Mesodermal cell (in vitro differentiated cells): Measurements from ENCODE around the gene PAPOLA.

Source experiments
- H3K27ac ChIP-seq: 2 replicates; pipeline ENCODE4 v1.7.0; 2013; ENCODE audit warnings: mild to moderate bottlenecking, low read depth, low read length, moderate library complexity; ENCODE audit not compliant: severe bottlenecking
- H3K36me3 ChIP-seq: 2 replicates; pipeline ENCODE4 v1.7.1; 2013; ENCODE audit warnings: mild to moderate bottlenecking, low read length, moderate library complexity; ENCODE audit not compliant: control insufficient read depth, insufficient read depth
- H3K4me1 ChIP-seq: one replicate; pipeline ENCODE4 v1.7.1; 2013; ENCODE audit warnings: mild to moderate bottlenecking, low read length; ENCODE audit not compliant: insufficient read depth, control insufficient read depth, poor library complexity, severe bottlenecking
- H3K4me3 ChIP-seq: 2 replicates; pipeline ENCODE4 v1.7.0; 2013; ENCODE audit warnings: low read length, control low read depth, mild to moderate bottlenecking; ENCODE audit not compliant: insufficient read depth, poor library complexity, severe bottlenecking; ENCODE audit errors: extremely low read depth
- H3K9me3 ChIP-seq: 2 replicates; pipeline ENCODE4 v1.7.1; 2013; ENCODE audit warnings: mild to moderate bottlenecking, low read length, moderate library complexity; ENCODE audit not compliant: control insufficient read depth
- WGBS, 2 experiments: methylation state at CpG; one replicate each; pipeline ENCODE4 v1.1.5; 2013; ENCODE audit warnings: missing lambda C conversion rate in 2 of 2; ENCODE audit not compliant: insufficient coverage in 2 of 2; 5-methylcytosine and 5-hydroxymethylcytosine counted together

PAPOLA gene

DNA sequence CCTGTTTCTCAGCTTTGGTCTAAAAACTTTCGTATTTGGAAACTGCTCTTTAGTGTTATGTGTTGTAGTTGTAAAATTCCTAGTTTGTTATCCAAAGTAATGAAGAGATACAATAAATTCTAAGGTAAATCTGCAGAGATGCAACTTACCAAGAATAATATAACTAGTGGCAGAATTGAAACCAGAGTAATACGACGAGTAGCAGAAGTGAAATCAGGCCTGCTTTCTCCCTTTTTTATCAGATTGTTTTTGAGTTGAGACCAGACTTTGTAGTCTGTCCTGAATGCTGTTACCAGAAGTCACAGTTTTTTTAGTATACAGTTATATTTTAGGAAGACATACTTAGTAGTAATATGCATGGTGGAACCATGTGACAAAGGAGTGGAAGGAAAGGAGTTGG, 12.5 kb downstream of the PAPOLA start:
- H3K4me3 ChIP-seq = no peak overlapping the region
- H3K27ac ChIP-seq = no peak overlapping the region
- H3K4me1 ChIP-seq = peaks cover 9% of the 10 kb centered on the region
- no peaks in the 10 kb centered on the region for H3K9me3 ChIP-seq
- no peaks in the 10 kb centered on the region for H3K36me3 ChIP-seq
- WGBS, 2 experiments = 100% methylated on average over 2 of the region's 3 CpGs

DNA sequence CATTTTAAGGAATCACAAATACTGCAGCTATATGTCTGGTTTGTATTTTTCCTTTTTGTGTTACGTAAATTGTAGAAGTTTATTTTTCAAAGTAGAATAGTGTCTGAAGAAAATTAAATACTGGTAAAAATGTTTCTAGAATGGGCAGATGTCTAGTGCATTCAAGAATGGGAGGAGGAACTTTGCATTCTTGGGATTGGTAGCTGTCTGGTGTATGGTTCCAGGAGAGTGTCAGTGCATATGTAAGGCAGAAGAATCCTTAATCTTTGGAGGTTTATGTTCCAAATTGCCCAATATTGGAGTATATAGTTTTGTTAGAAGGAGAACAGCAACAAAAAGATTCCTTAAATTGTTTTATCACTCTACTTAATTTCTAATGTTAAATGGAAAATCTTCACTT, 13.5 kb downstream of the PAPOLA start:
- Histone ChIP-seq H3K27ac (no peak overlapping the region), H3K36me3 (peaks cover 8% of the 10 kb centered on the region), H3K4me3 (no peak overlapping the region), H3K4me1 (peaks cover 7% of the 10 kb centered on the region), H3K9me3 (no peaks in the 10 kb centered on the region)
- 100% methylated on average over 1 of the region's 1 CpG; no CpG with 5 or more reads in 1 of the 2 experiments for WGBS, 2 experiments

DNA sequence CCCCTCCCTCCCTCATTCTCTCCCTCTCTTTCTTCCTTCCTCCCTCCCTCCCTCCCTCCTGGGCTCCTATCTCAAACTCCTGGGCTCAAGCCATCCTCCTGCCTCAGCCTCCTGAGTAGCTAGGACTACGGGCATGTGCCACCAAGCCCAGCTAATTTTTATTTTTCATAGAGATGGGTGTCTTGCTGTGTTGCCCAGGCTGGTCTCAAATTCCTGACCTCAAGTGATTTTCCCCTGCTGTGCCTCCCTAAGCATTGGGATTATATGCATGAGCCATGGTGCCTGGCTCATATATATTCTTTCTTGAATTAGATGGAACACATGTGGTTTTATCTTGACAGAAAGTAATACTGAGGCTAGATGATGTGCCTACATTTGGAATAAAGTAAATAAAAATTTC, 14.2 kb downstream of the PAPOLA start:
- Histone ChIP-seq H3K27ac (no peak overlapping the region), H3K4me1 (peaks cover 7% of the 10 kb centered on the region), H3K9me3 (no peaks in the 10 kb centered on the region), H3K4me3 (no peak overlapping the region), H3K36me3 (peaks cover 11% of the 10 kb centered on the region)
- no CpG with 5 or more reads among the region's 1 CpG for WGBS, 2 experiments

DNA sequence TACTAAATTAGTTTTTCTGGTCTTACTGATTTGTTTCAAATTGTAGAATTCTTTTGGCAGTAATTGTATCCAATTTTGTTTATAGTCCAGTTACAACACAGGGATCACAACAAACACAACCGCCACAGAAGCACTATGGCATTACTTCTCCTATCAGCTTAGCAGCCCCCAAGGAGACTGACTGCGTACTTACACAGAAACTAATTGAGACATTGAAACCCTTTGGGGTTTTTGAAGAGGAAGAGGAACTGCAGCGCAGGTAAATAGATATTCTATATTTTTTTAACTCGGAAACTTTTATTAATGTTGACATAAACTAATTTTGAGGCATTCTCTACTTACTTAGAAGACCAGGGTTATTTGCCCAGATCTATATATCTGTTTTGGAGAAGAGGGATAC, 17.8 kb downstream of the PAPOLA start:
- Histone ChIP-seq H3K36me3 (peaks cover 41% of the 10 kb centered on the region), H3K4me3 (no peak overlapping the region), H3K4me1 (peaks cover 4% of the 10 kb centered on the region), H3K9me3 (no peaks in the 10 kb centered on the region), H3K27ac (no peak overlapping the region)
- no CpG with 5 or more reads among the region's 4 CpGs for WGBS, 2 experiments

DNA sequence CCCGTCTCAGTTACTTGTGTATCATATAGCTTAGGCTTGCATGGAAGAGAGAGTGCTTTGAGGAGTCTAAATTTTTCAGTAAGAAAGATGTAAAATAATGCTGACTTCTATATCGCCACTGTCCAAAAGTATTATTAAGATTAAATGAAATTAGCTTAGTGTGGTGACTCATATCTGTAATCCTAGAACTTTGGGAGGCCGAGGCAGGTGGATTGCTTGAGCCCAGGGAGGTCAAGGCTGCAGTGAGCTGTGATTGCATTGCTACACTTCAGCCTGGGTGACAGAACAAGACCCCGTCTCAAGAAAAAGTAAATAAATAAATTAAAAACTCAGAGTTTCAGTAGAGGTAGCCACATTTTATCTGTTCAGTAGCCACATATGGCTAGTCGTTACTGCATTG, 23.3 kb downstream of the PAPOLA start:
- WGBS, 2 experiments = 90 to 100% methylated on average over 1 to 3 of the region's 5 CpGs
- no peak overlapping the region for H3K27ac ChIP-seq
- no peak overlapping the region for H3K4me3 ChIP-seq
- no peaks in the 10 kb centered on the region for H3K4me1 ChIP-seq
- no peaks in the 10 kb centered on the region for H3K9me3 ChIP-seq
- peaks cover 81% of the 10 kb centered on the region for H3K36me3 ChIP-seq

DNA sequence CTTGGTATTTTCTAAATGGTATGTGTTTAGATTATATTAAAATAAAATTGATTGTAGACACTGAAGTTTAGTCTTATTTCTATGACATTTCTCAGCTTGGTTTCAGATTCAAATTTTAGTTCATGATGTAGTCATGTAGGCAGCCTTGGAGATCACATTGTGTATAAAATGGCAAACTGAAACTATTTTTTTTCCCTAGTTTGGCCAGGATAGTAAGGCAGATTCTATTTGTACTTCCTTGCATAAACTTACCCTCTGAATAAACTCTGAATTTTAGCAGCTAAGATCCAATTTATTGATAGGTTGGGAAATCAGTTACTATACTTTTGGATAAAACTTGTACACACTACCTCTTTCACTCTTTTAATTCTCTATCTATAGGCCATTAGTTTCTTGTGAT, 30.4 kb downstream of the PAPOLA start:
- peaks cover 59% of the 10 kb centered on the region for H3K36me3 ChIP-seq
- H3K27ac ChIP-seq = no peak overlapping the region
- H3K4me1 ChIP-seq = no peaks in the 10 kb centered on the region
- no peaks in the 10 kb centered on the region for H3K9me3 ChIP-seq
- no peak overlapping the region for H3K4me3 ChIP-seq

DNA sequence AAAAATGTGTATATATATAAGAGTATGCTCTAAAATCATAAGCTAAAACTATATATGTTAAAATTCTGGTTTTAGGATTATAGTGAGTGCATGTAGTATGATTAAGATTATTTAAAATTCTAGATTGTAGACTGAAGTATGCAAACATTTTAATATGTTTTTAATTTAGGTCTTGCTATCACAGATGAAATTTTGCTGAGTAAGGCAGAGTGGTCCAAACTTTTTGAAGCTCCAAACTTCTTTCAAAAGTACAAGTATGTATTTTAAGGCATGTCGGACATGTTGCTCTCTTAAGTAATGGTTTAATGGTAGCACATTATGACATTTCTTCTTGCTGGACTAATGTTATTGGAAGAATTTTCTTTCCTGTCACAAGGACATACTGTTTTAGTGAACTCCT, 34.6 kb downstream of the PAPOLA start:
- 80% methylated on average over 1 of the region's 1 CpG; no CpG with 5 or more reads in 1 of the 2 experiments for WGBS, 2 experiments
- peaks cover 32% of the 10 kb centered on the region for H3K36me3 ChIP-seq

DNA sequence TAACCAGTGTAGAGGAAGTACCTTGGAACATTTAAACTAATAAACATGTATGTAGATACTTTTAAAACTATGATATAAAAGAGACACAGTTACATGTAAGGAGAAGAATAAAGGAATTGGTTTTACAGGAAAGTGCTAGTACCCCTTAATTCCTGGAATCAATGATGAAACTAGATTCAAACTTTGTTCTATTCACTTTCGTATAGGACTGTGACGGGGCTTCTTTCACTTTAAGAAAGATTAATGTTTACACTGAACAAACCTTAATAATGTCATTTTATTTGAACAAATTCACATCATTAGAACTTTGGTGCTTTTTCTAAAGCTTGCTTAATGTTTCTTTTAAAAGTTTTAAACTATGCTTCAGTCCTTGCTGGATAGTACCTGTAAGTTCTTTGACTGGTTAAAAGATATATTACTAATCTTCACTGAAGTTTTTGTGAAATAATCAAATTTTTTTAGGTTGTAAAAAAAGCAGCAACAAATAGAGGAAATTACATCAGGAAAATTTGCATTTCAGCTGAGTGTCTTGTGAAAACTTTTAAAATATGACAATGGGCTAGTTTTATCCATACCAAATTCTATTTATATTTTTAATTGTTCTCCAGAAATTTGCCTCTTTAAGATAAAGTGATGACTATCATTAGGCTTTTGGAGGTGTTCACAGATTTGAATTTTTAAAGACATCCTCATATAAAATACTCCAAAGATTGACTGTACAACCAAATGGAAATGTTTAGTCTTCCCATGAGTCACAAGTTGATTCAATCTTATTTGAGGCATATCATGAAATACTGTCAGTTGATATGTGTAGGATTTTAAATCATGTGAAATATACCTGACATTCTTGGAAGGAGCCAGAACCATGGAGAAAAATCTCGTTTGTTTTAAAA, 36.2 kb downstream of the PAPOLA start:
- Histone ChIP-seq H3K4me1 (no peaks in the 10 kb centered on the region), H3K36me3 (peaks cover 30% of the 10 kb centered on the region), H3K9me3 (no peaks in the 10 kb centered on the region), H3K4me3 (no peak overlapping the region), H3K27ac (no peak overlapping the region)
- WGBS, 2 experiments = 100% methylated on average over 2 of the region's 3 CpGs; no CpG with 5 or more reads in 1 of the 2 experiments

More for the DNA sequence above, 34.6 kb downstream of the PAPOLA start:
- H3K4me1 ChIP-seq = no peaks in the 10 kb centered on the region
- no peak overlapping the region for H3K4me3 ChIP-seq
- no peaks in the 10 kb centered on the region for H3K9me3 ChIP-seq
- H3K27ac ChIP-seq = no peak overlapping the region

DNA sequence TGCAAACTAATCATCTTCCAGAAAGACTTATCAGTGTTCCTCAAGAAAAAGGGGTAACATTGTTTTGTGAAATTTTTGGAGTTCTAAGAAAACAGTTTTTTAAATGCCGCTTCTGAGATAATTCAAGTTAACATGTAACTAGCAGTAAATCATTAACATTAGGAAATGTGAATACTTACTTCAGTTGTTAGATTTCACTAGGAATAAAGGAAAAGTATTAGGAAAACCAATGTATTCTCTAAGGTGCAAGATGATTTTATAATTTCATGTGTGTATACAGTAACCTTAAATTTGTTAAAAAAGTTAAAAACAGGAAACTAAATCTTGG, 36.8 kb downstream of the PAPOLA start:
- no peak overlapping the region for H3K27ac ChIP-seq
- WGBS, 2 experiments = no CpG with 5 or more reads among the region's 1 CpG
- H3K36me3 ChIP-seq = peaks cover 30% of the 10 kb centered on the region
- no peaks in the 10 kb centered on the region for H3K4me1 ChIP-seq
- no peak overlapping the region for H3K4me3 ChIP-seq
- H3K9me3 ChIP-seq = no peaks in the 10 kb centered on the region

DNA sequence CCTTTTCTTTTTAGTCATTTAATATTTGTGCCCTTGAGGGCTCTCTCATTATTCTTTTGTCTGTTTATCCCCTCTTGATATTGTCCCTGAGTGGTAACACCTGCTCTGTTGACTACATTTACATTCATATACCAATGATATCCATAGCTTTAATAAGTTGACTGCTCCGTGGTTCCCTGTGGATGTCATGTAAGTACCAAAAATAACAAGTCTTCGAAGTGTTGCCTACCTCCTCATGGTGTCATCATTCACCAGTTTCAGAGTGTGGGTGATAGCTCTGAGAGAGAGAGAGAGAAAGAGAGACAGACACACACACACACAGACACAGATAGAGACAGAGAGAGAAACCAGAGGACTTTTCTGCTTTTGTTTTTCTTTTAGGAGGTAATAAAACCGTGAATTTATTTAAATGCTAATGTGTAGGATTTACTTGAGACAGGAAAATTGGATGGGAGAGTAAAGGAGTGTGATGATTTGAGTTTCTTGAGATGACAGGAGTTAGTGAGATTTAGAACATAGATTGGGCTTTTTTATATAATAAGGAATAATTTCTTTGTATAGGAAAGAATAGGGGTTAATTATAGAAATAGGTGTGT, 52.2 kb downstream of the PAPOLA start:
- no peak overlapping the region for H3K27ac ChIP-seq
- H3K4me3 ChIP-seq = no peak overlapping the region
- H3K4me1 ChIP-seq = no peaks in the 10 kb centered on the region
- WGBS, 2 experiments = 94 to 100% methylated on average over 1 of the region's 3 CpGs
- H3K36me3 ChIP-seq = peaks cover 67% of the 10 kb centered on the region
- no peaks in the 10 kb centered on the region for H3K9me3 ChIP-seq

DNA sequence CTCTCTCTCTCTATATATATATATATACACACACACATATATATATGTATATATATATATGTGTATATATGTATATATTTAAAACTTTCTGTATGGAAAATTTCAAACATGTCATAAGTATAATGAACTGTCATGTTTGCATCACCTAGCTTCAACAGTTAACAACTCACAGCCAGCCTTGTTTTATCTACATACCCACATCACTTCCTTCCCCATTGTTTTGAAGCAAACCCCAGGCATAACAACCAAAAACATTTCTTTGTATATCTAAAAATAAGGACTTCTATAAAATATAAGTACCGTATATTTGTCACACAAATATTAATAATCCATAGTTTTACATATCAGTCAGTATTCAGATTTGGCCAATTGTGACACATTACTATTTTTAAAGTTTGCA, 57.4 kb downstream of the PAPOLA start:
- Histone ChIP-seq H3K27ac (no peak overlapping the region), H3K4me1 (no peaks in the 10 kb centered on the region), H3K9me3 (no peaks in the 10 kb centered on the region), H3K4me3 (no peak overlapping the region), H3K36me3 (peaks cover 59% of the 10 kb centered on the region)
- no CpG with 5 or more reads among the region's 1 CpG for WGBS, 2 experiments
